GM21528 (cell line): ENCODE measurements around the gene WRNIP1.

Experiments
- ATAC-seq: cut with Tn5 transposase; IDR thresholded peaks from one replicate; pipeline ENCODE4 v1.9.1; 2021; ENCODE audit warnings: mild to moderate bottlenecking, moderate library complexity; ENCODE audit not compliant: unreplicated experiment, low FRiP score

The WRNIP1 gene

DNA sequence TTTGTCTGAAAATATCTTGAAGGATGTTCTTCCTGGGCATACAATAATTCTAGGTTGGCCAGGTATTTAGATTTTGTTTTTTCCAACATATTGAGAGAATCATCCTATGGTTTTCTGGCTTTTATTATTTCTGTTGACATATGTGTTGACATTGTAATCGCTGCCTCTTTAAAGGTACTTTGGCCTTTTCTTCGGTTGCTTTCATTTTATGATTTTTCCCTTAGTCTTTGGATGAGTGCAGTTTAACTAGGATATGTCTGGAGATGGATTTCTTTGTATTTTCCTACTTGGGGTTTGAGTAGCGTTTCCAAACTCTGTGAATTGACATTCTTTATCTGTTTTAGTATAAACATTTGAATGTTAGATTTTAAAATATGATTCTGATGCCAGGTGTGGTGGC, 65.0 kb downstream of the WRNIP1 start:
- no peak for ATAC-seq

DNA sequence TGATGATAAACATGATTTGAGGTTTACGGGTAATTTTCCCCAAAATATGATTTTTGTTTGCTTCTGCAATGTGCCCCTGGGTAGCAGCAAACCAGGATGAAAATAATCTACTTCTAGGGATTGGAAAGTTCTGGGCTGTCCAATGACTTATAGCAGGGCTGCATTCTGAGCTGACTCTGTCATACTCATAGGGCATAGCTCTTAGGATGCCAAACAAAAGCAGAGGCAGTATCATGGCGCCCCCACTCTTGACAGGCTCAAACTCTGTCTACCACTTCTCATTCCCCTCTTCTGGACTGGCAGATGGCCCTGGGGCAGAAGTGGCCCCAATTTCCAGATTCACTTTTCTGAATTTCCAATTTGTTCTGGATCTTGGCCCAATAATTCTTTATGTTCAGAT, 66.2 kb downstream of the WRNIP1 start:
- ATAC-seq: no peak

DNA sequence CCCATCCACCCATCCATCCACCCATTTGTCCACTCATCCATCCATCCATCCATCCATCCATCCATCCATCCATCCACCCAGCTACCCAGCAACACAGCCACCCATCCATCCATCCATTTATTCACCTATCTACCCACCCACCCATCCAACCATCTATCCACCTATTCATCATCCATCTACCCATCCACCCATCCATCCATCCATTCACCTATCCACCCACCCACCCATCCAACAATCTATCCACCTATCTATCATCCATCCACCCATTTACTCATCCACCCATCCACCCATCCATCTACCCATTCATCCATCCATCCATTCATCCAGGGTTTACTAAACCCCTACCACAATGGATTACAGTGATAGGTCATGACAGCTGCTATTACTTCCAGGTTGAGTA, 69.1 kb downstream of the WRNIP1 start:
- no peak for ATAC-seq
